Measurements from ENCODE around the gene TTC34. TPM values are rescaled to one million over a fixed set of nuclear protein-coding genes. Genes with fewer than 3 reads are reported as not detected.
"Not testable (repeated sequence)": the region's sequence is repeated elsewhere in the genome, so short reads cannot be mapped to it uniquely, and the experiment has no call there.

TTC34 gene
- total and polyA plus RNA-seq, 7 donors, result under 0.01 to 0.83 (median 0.56) TPM; not detected in 1

DNA sequence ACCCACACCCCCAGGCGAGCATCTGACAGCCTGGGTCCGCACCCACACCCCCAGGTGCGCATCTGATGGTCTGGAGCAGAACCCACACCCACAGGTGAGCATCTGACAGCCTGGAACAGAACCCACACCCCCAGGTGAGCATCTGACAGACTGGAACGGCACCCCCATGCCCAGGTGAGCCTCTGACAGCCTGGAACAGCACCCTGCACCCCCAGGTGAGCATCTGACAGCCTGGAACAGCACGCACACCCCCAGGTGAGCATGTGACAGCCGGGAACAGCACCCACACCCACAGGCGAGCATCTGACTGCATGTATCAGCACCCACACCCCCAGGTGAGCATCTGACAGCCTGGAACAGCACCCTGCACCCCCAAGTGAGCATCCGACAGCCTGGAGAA is 115.8 kb downstream of the TTC34 start:
- H3K27ac ChIP-seq; H3K36me3 ChIP-seq; H3K4me3 ChIP-seq; H3K9me3 ChIP-seq; intact Hi-C loops (cut with DNase I); DNase-seq; H3K4me1 ChIP-seq; H3K27me3 ChIP-seq: not testable (repeated sequence)
- WGBS, 2 donors, result 18 to 39% methylated on average over 5 of the region's 8 CpGs

DNA sequence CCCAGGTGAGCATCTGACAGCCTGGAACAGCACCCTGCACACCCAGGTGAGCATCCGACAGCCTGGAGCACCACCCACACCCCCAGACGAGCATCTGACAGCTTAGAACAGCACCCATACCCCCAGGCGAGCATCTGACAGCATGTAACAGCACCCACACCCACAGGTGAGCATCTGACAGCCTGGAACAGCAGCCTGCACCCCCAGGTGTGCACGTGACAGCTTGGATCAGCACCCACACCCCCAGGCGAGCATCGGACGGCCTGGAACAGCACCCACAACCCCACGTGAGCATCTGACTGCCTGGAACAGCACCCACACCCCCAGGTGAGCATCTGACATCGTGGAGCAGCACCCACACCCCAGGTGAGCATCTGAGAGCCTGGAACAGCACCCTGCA is 116.6 kb downstream of the TTC34 start:
- H3K27ac ChIP-seq; H3K4me3 ChIP-seq; H3K4me1 ChIP-seq; H3K9me3 ChIP-seq; H3K27me3 ChIP-seq; intact Hi-C loops (cut with DNase I); H3K36me3 ChIP-seq; DNase-seq: not testable (repeated sequence)
- 14 to 39% methylated on average over 9 of the region's 9 CpGs for WGBS, 2 donors

GRCh38 chr1:2684000-2684399 is 117.5 kb downstream of the TTC34 start:
- H3K4me3 ChIP-seq; H3K27me3 ChIP-seq; H3K36me3 ChIP-seq; intact Hi-C loops (cut with DNase I); H3K9me3 ChIP-seq; H3K27ac ChIP-seq; H3K4me1 ChIP-seq: not testable (repeated sequence)
- peak; percentile 82 for DNase-seq
- WGBS, 2 donors, result 41 to 55% methylated on average over 7 of the region's 7 CpGs

- H3K27ac ChIP-seq; H3K4me1 ChIP-seq; intact Hi-C loops (cut with DNase I); DNase-seq; H3K36me3 ChIP-seq; H3K9me3 ChIP-seq; H3K4me3 ChIP-seq; H3K27me3 ChIP-seq: not testable (repeated sequence)
- WGBS, 2 donors, result 13 to 41% methylated on average over 8 to 9 of the region's 9 CpGs
Observed at GRCh38 chr1:2683321-2683741, 118.2 kb downstream of the TTC34 start.

DNA sequence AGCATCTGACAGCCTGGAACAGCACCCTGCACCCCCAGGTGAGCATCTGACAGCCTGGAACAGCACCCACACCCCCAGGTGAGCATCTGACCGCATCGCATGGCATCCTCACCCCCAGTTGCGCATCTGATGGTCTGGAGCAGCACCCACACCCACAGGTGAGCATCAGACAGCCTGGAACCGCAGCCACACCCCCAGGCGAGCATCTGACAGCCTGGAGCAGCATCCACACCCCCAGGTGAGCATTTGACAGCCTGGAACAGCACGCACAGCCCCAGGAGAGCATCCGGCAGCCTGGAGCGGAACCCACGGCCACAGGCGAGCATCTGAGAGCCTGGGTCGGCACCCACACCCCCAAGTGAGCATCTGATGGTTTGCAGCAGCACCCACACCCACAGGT is 118.6 kb downstream of the TTC34 start:
- intact Hi-C loops (cut with DNase I); H3K36me3 ChIP-seq; H3K27ac ChIP-seq; H3K9me3 ChIP-seq; H3K4me1 ChIP-seq; DNase-seq; H3K27me3 ChIP-seq; H3K4me3 ChIP-seq: not testable (repeated sequence)
- 68% methylated on average over 7 of the region's 11 CpGs; no CpG with 5 or more reads in 1 of the 2 donors for WGBS, 2 donors

GRCh38 chr1:2676726-2677125 is 124.8 kb downstream of the TTC34 start:
- DNase-seq; H3K9me3 ChIP-seq; H3K27ac ChIP-seq; H3K27me3 ChIP-seq; H3K4me1 ChIP-seq; H3K4me3 ChIP-seq; H3K36me3 ChIP-seq; intact Hi-C loops (cut with DNase I): not testable (repeated sequence)
- 63 to 94% methylated on average over 1 to 4 of the region's 10 CpGs for WGBS, 2 donors

DNA sequence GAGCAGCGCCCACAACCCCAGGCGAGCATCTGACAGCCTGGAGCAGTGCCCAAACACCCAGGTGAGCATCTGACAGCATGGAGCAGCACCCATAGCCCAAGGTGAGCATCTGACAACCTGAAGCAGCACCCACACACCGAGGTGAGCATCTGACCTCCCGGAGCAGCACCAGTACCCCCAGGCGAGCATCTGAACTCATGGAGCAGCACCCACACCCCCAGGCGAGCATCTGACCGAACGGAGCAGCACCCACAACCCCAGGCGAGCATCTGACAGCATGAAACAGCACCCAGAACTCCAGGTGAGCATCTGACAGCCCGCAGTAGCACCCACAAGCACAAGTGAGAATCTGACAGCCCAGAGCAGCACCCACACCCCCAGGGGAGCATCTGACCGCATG is 129.8 kb downstream of the TTC34 start:
- H3K4me3 ChIP-seq; intact Hi-C loops (cut with DNase I); H3K36me3 ChIP-seq; H3K27ac ChIP-seq; H3K27me3 ChIP-seq; H3K4me1 ChIP-seq; DNase-seq; H3K9me3 ChIP-seq: not testable (repeated sequence)
- WGBS, 2 donors, result 43 to 59% methylated on average over 7 of the region's 11 CpGs

- intact Hi-C loops (cut with DNase I); H3K27ac ChIP-seq; H3K4me3 ChIP-seq; H3K27me3 ChIP-seq; H3K4me1 ChIP-seq; H3K36me3 ChIP-seq; H3K9me3 ChIP-seq: not testable (repeated sequence)
- peak; percentile 34 for DNase-seq
- WGBS, 2 donors, result 55 to 61% methylated on average over 5 to 8 of the region's 8 CpGs
Observed at GRCh38 chr1:2659806-2660205, 141.7 kb downstream of the TTC34 start.

- intact Hi-C loops (cut with DNase I), result not testable (repeated sequence)
- peaks cover 3 to 22% (median 9%) of the 10 kb centered on the region in 3 donors for H3K27me3 ChIP-seq
- WGBS, 2 donors, result 80 to 83% methylated on average over 6 of the region's 10 CpGs
Observed at GRCh38 chr1:2657909-2658308, 143.6 kb downstream of the TTC34 start.

DNA sequence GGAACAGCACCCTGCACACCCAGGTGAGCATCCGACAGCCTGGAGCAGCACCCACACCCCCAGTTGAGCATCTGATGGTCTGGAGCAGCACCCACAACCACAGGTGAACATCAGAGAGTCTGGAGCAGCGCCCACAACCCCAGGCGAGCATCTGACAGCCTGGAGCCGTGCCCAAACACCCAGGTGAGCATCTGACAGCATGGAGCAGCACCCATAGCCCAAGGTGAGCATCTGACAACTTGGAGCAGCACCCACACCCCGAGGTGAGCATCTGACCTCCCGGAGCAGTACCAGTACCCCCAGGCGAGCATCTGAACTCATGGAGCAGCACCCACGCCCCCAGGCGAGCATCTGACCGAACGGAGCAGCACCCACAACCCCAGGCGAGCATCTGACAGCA is 144.4 kb downstream of the TTC34 start:
- intact Hi-C loops (cut with DNase I); H3K36me3 ChIP-seq; H3K4me3 ChIP-seq; H3K9me3 ChIP-seq; H3K4me1 ChIP-seq; H3K27ac ChIP-seq: not testable (repeated sequence)
- 24 to 52% methylated on average over 4 to 11 of the region's 12 CpGs for WGBS, 2 donors
- peaks cover 3 to 28% (median 9%) of the 10 kb centered on the region in 3 donors for H3K27me3 ChIP-seq
- peak; percentile 54 for DNase-seq

More at GRCh38 chr1:2657909-2658308, 143.6 kb downstream of the TTC34 start:
- H3K4me3 ChIP-seq, DNase-seq, H3K36me3 ChIP-seq, H3K9me3 ChIP-seq, H3K4me1 ChIP-seq, H3K27ac ChIP-seq: not testable (repeated sequence)

DNA sequence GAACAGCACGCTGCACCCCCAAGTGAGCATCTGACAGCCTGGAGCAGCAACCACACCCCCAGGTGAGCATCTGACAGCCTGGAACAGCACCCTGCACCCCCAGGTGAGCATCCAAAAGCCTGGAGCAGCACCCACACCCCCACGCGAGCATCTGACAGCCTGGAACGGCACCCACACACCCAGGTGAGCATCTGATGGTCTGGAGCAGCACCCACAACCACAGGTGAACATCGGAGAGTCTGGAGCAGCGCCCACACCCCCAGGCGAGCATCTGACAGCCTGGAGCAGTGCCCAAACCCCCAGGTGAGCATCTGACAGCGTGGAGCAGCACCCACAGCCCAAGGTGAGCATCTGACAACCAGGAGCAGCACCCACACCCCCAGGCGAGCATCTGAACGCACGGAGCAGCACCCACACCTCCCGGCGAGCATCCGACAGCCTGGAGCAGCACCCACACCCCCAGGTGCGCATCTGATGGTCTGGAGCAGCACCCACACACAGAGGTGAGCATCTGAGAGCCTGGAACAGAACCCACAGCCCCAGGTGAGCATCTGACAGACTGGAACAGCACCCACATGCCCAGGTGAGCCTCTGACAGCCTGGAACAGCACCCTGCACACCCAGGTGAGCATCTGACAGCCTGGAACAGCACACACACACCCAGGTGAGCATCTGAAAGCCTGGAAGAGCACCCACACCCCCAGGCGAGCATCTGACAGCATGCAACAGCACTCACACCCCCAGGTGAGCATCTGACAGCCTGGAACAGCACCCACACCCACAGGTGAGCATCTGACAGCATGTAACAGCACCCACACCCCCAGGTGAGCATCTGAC is 145.7 kb downstream of the TTC34 start:
- H3K4me1 ChIP-seq; H3K9me3 ChIP-seq; intact Hi-C loops (cut with DNase I); H3K36me3 ChIP-seq; H3K27ac ChIP-seq; H3K4me3 ChIP-seq: not testable (repeated sequence)
- H3K27me3 ChIP-seq, result peaks cover 3 to 29% (median 9%) of the 10 kb centered on the region in 3 donors
- peak; percentile 78 for DNase-seq
- WGBS, 2 donors, result 32 to 44% methylated on average over 16 of the region's 16 CpGs

- H3K4me3 ChIP-seq; H3K9me3 ChIP-seq; H3K4me1 ChIP-seq; H3K27ac ChIP-seq; H3K36me3 ChIP-seq; intact Hi-C loops (cut with DNase I): not testable (repeated sequence)
- DNase-seq, result peak; percentile 66
- H3K27me3 ChIP-seq, result peaks cover 3 to 29% (median 9%) of the 10 kb centered on the region in 3 donors
- WGBS, 2 donors, result 29 to 44% methylated on average over 14 of the region's 14 CpGs
Observed at GRCh38 chr1:2654443-2654948, 147.0 kb downstream of the TTC34 start.

DNA sequence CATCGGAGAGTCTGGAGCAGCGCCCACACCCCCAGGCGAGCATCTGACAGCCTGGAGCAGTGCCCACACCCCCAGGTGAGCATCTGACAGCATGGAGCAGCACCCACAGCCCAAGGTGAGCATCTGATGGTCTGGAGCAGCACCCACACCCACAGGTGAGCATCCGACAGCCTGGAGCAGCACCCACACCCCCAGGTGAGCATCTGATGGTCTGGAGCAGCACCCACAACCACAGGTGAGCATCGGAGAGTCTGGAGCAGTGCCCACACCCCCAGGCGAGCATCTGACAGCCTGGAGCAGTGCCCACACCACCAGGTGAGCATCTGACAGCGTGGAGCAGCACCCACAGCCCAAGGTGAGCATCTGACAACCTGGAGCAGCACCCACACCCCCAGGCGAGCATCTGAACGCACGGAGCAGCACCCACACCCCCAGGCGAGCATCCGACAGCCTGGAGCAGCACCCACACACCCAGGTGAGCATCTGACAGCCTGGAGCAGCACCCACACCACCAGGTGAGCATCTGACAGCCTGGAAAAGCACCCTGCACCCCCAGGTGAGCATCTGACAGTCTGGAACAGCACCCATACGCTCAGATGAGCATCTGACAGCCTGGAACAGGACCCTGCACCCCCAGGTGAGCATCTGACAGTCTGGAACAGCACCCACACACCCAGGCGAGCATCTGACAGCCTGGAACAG is 147.6 kb downstream of the TTC34 start:
- 30 to 43% methylated on average over 14 of the region's 14 CpGs for WGBS, 2 donors
- peaks cover 3 to 29% (median 9%) of the 10 kb centered on the region in 3 donors for H3K27me3 ChIP-seq
- H3K9me3 ChIP-seq; H3K4me1 ChIP-seq; H3K36me3 ChIP-seq; intact Hi-C loops (cut with DNase I); H3K27ac ChIP-seq; H3K4me3 ChIP-seq: not testable (repeated sequence)
- DNase-seq, result peak; percentile 88

Measured in sigmoid colon (tissue), 7 donors.